NCI-H1436 treated with DMSO at 0.1 percent for 48 hours (cell line): ENCODE results near the gene HIVEP3.

ENCODE experiments used
- DNase-seq: peaks from one replicate; lab custom pipeline; 2025; lab: John Stamatoyannopoulos, UW

The HIVEP3 gene

DNA sequence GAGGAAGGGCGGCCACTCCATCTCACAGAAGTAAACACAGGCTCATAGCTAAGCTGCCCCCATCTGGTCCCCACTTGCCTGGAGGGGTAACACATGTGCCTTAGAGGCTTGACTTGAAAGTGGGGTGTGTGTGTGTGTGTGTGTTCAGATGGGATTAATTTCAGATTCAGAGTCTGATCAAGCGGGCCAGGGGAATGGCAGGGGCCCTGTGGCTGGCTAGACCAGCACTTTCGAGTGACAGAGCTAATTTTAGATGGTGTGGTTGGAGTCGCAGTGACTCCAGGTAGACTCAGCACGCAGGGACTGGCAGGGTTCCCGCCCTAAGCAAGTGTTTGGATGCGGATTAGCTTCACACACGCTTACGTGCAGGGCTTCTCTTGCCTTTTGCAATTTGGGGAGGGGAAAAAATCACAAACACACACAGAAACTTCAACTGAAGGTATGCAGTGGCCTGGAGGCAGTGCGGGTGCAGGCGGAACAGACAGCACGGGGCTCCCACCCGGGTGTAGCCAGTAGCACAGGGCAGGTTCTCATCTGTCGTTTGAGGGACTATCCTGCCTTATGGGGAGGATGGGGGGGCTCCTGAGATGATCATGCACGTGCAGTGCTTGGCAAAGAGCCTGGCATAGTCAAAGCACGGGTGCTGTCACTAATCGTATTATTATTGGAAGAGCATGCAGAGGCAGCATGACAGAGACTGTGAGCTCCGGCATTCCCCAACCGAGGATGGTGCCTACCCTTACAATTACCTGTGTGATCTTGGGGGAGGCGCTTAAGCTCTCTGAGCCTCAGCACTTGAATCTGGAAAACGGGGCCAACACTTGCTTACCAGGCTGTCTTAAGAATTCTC lies 435.5 kb downstream of the HIVEP3 start:
- DNase-seq = no peak

- DNase-seq = no peak
These were observed 436.5 kb downstream of the HIVEP3 start for GRCh38 chr1:41482001-41482765.

DNA sequence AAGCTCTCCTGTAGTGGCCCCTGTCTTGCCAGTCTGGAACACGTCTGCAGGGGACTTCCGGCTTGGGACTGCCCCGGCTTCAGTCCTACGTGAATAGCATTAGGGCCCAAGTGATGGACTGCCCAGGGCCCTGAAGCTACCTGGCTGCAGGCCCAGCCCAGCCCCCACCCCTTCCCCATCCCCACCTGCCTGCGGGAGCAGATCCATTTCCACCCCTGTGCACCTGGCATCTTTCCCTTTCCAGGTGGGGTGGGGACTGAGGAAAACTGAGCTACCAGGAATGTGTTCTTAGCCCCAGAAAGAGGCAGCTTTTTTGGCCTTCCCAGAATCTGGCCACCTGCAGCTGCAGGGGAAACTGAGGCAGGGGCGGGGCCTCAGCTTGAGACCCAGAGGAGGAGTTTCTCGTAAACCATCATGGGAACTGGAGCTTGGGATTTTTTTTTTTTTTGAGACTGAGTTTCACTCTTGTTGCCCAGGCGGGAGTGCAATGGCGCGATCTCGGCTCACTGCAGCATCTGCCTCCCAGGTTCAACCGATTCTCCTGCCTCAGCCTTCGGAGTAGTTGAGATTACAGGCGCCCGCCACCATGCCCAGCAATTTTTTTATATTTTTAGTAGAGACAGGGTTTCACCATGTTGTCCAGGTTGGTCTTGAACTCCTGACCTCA lies 437.5 kb downstream of the HIVEP3 start:
- DNase-seq = no peak

- DNase-seq = no peak
These were observed 438.3 kb downstream of the HIVEP3 start for GRCh38 chr1:41480204-41481108.

GRCh38 chr1:41479808-41480160 lies 438.9 kb downstream of the HIVEP3 start:
- no peak for DNase-seq

DNA sequence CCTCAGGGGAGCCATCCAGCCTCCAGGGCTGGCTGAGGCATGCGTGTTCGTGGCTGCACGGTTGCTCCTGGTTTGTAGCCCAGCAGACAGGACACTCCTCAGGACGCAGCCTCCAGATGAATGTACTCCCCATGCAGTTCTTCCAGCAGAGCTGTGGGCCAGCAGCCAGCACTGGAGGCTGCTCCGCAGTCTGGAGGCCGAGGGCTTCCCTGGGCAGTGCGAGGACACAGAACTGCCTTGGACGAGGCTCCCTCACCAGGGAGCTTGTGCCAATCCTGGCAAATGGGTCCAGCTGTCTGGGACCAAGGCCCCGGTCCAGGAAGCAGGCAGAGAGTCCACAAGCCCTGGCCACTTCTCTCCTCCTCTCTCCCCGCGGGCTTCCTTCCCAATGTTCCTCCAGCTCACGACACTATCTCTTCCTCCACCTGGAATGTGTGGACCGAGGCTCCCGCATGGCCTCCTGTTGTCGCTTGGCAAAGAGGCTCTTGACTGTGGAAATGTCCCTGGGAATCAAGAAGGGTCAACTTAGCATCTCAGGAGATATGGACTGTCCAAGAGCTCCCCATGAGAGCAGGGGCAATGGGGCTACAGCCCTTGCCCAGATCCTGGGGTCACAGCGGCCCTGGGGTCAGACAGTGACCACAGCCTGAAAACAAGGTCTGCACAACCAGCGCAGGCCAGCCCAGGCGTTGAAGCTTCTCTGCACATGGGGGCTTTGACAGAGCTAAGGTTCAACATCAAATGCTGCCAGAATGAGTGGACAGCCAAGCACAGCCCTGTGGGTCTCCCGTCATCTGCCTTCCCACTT lies 439.5 kb downstream of the HIVEP3 start:
- DNase-seq = no peak

DNA sequence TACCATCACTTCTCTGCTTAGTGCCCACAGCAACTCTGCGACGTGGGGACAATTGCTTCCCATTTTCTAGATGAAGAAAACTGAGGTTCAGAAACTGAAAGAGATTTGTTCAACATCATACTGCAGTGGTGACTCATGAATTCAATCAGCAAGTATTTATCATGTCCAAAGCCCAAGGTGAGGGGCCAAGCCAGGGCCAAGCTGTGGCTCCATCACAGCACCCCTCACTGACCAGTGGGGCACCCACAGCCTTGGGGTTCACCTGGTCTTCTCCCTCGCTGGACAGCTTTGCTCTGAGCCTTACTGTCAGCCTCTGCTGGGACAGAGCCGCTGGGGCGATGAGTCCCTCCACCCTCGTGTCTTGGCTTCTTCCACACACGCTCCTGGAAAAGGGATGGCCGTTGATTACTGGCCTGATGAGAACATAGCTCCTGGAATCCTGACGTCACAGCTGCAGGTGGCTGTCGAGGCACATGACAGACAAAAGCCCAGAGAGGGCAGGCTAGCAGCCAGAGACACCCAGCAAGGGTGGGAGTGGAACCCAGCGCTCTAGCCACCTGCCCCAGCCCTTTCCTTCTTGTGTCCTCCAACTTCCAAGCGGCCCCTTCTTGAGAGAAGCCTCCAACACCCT lies 440.5 kb downstream of the HIVEP3 start:
- no peak for DNase-seq

- no peak for DNase-seq
These were observed 441.8 kb downstream of the HIVEP3 start for GRCh38 chr1:41476807-41477361.

GRCh38 chr1:41475859-41476567 lies 442.7 kb downstream of the HIVEP3 start:
- no peak for DNase-seq

GRCh38 chr1:41475346-41475745 lies 443.4 kb downstream of the HIVEP3 start:
- DNase-seq = no peak

DNA sequence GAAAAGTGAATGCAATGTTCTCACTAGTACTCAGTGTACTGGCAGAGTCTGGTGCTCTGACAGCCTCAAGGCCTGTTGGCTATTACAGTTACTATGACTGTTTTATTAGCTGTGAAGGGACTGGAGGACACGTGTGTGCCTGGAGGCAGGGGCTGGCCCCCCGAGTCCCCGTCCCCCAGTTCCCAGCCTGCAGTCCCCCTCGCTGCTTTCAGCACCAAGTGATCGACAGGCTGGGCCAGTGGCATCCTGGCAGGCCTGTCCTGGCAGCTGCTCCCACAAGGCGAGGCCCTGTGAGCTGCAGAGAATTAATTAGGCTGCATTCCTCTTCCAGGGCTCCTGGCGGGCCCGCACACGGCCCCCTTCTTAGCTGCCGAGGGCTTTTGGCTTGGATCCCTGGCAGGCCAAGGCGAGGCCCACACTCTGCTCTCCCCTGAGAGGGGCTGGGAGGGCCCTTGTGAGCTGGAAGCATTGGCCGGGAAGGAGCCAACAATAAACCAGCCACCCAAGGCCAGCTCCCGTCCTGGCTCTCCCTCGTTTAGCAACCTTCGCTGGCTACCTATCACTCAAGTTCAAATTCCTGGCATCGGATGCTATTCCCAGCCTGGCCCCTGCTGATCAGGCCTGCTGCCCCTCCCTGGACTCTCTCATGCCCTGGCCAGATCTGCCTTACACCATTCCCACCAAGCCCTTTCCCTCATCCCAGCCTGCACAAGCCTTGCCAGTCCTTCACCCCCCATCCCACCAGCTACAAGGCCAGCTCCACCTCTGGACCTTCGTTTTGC lies 444.0 kb downstream of the HIVEP3 start:
- DNase-seq = no peak

DNA sequence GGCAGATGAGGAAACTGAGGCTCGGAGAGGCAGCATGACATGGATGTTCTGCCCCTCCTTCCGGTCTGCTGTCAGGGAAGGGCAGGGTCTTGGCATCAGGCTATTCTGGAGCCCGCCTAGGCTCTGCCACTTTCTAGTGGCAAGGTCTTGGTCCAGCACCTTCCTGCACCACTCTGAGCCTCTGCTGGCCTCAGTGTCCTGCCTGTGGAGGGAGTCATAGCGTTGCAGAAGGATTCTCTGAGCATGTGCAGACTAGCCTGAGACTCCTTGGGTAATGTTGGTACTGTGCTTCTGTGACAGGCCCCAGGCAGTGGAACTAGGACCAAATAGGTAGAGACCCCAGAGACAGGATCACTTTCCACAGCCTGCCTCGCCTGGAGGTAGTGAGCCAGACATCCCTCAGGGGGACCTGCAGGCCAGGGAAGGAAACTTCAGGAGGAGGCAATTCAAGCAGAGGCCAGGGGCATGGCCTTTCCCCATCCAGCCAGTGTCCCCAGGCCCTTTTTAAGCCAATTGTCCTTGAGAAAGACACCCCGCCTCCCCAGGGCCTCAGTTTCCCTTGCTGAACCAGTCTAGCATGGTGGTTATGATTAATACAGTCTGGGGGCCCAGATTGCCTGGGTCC lies 444.9 kb downstream of the HIVEP3 start:
- DNase-seq = no peak

DNA sequence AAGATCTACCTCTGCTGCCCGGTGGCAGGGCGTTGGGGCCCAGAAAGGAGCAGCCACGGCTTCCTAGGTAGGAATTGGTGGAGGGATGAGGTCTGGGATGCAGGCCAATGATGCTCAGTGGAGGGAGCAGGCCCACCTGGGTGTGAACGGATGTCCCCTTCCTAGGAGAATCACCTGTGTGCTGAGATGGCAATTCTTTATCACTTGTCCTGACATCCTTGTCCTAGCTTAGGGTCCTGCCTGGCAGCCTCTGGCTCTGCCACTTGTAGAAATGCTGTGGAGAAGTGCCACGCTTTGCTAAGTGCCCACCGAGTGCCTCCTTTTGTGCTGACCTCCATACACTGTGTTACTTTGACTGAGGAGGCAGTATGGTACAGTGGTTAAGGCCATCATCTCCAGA lies 447.1 kb downstream of the HIVEP3 start:
- no peak for DNase-seq

DNA sequence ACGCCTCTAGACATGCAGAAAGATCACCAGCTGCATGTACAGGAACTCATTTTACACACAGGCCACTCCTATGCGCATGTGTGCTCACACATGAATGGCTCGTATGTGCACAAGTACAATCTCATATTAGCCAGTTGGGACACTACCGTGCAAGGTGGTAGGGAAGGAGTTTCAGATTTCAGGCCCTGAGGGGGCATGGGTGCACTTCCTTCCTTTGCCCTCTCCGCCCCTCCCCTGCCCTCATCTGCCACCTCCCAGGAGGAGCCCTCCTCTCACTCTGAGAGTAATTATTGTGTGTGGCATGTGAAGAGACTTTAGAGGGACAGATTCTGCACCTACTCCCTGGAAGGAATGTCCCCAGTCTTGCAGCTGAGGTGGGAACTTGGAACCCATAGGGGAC lies 449.0 kb downstream of the HIVEP3 start:
- DNase-seq = no peak

- no peak for DNase-seq
These were observed 450.5 kb downstream of the HIVEP3 start for GRCh38 chr1:41468122-41468762.

- DNase-seq = no peak
These were observed 451.0 kb downstream of the HIVEP3 start for GRCh38 chr1:41467673-41468072.

- no peak for DNase-seq
These were observed 452.6 kb downstream of the HIVEP3 start for GRCh38 chr1:41466146-41466545.

DNA sequence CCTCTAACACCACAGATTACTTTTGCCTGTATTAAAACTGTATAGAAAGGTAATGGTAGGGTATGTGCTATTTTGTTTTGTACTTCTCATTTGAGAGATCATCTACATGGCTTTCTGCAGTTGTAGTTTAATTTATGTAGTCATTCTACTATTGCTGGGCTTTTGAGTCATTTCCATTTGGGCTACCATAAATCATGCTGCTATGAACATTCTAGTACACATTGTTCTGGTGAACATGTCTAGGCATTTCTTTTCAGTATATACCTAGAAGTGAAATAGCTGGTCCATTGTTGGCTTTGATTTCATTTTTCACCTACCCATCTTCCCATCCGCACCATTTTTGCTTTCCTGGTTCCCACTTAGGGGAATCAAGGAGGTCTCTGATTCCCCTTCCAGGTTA lies 453.0 kb downstream of the HIVEP3 start:
- no peak for DNase-seq
